ENCODE data around the gene PDE4D.

DNA sequence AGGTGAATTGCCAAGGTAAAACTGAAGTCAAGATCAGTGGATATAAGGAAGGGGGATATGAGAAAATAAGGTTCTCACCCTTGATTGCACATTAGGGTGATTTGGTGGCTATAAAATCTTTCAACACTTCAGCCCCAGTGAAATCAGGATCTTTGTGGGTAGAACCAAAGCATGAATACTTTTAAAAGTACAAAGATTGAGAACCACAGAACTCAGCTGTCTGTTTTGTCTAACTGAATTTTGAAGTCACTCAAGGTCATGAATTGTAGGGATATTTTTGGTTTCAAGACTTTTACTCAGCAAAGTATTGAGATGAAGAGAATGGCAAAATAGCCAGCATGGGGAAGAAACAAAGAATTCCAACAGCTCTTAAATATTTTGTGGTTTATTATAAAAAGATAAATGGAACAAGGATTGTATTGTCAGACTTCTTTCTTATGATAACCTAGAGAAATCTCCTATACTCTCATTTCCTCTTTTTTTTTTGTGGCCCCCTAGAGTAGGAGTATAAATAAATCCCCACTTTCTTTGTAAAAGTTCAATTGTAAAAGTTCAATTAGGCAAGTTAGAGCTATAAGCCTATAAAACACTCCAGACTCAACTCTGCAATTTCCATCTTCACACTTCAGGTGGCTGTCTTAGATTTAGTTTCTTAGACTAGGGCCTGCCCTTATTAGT is 272.9 kb downstream of the PDE4D start:
- TF ChIP-seq POLR2AphosphoS5 (IDR thresholded peaks at IDR 0.05; ENCODE audit: low read depth, low read length): no peak
- TF ChIP-seq POLR2A (IDR thresholded peaks at IDR 0.05; ENCODE audit: low read depth, low read length): no peak
- TF ChIP-seq TAF1 (IDR thresholded peaks at IDR 0.05; ENCODE audit: low read depth, low read length): no peak
- peak; percentile 57 for TF ChIP-seq SPI1 (IDR thresholded peaks at IDR 0.05; ENCODE audit: low read depth, low read length)
- no peak for TF ChIP-seq PAX5 (IDR thresholded peaks at IDR 0.05; ENCODE audit: insufficient read depth, low read length, severe bottlenecking)
